DOHH2 (cell line): ENCODE data around the gene VCX3B.

Experiments
- EZH2phosphoT487 ChIP-seq: fragments of 200-600 bp; sonication (generic); IDR thresholded peaks from 2 replicates; pipeline ENCODE4 v1.6.1; 2017; ENCODE audit warnings: borderline replicate concordance, mild to moderate bottlenecking, antibody characterized with exemption, low read length, moderate library complexity, mixed read lengths
- TF ChIP-seq, protein P1 (sequence below): fragments of 200-600 bp; sonication (generic); IDR thresholded peaks from one replicate; pipeline ENCODE4 v1.5.1; 2014; ENCODE audit warnings: antibody characterized with exemption, mild to moderate bottlenecking, low read depth, low read length; ENCODE audit not compliant: poor library complexity, severe bottlenecking

DNA sequence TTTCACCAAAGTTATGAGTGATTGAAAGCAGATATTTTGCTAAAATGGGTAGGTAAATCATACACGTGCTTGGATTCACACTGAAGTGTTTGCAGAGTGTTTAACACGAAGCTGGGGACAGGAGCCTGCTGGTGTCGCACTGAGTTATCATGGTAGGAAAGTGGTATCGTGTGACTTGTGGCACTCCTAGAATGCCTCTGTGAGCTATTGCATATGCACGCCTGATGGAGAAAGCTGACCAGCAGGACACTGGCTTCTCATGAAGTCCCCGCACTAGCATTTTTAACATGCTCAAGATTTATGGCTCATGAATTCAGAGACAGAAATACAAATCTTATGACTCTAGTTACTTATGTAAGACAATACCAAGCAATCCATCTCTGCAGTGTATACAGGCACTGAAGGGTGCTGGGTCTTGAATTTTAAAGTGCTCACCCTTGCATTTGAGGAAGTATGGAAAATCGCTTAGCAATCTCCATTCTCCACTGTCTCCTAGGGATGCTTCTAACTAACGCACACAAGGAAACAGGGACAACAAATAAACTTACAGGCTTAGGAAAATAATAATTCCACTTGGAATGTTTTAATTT, 19.8 kb downstream of the VCX3B start:
- TF ChIP-seq, protein P1, sequence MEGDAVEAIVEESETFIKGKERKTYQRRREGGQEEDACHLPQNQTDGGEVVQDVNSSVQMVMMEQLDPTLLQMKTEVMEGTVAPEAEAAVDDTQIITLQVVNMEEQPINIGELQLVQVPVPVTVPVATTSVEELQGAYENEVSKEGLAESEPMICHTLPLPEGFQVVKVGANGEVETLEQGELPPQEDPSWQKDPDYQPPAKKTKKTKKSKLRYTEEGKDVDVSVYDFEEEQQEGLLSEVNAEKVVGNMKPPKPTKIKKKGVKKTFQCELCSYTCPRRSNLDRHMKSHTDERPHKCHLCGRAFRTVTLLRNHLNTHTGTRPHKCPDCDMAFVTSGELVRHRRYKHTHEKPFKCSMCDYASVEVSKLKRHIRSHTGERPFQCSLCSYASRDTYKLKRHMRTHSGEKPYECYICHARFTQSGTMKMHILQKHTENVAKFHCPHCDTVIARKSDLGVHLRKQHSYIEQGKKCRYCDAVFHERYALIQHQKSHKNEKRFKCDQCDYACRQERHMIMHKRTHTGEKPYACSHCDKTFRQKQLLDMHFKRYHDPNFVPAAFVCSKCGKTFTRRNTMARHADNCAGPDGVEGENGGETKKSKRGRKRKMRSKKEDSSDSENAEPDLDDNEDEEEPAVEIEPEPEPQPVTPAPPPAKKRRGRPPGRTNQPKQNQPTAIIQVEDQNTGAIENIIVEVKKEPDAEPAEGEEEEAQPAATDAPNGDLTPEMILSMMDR: no peak
- no peak for TF ChIP-seq EZH2phosphoT487
